ENCODE data around the gene PALMD. TPM values are rescaled to one million over a fixed set of nuclear protein-coding genes. Genes with fewer than 3 reads are reported as not detected.

Gene PALMD
- polyA plus RNA-seq, 1 of the 3 experiments (the other 2 are of a cell fraction), result 1.8 TPM

DNA sequence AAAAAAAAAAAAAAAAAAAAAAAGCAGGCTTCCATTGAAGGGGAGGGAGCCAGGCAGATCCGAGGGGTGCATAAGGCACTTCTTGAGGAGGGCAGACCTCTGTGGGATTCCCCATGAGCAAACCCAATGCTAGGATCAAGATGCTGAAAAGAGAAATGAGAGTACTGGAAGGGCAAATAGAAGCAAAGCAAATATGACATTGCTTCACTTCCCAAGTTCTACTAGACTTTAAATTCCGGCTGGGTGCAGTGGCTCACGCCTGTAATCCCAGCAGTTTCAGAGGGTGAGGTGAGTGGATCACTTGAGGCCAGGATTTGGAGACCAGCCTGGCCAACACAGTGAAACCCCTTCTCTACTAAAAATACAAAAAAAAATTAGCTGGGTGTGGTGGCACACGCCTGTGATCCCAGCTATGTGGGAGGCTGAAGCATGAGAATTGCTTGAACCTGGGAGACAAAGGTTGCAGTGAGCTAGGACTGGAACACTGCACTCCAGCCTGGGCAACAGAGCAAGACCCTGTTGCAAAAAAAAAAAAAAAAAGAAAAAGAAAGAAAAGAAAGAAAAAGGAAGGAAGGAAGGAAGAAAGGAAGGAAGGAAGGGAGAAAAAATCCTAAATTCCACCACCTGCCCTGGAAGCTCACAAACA is 23.1 kb upstream of the PALMD start:
- no peak for DNase-seq
- ChIA-PET POLR2A (no interaction called here), CTCF (no interaction called here)
- WGBS (ENCODE audit: low lambda C conversion rate), result 92% methylated on average over 4 of the region's 4 CpGs
- Histone ChIP-seq H3K4me1 (ENCODE audit: control insufficient read depth in 1 of 2, insufficient read depth in 2 of 2, low read depth in 1 of 2, low read length in 1 of 2) (no peaks in the 10 kb centered on the region), H3K4me2 (no peak overlapping the region), H3K9ac (no peak overlapping the region), H3K79me2 (ENCODE audit: insufficient read depth) (no peaks in the 10 kb centered on the region), H4K20me1 (ENCODE audit: insufficient read depth) (no peaks in the 10 kb centered on the region), H3K27me3 (ENCODE audit: insufficient read depth) (no peaks in the 10 kb centered on the region), H3F3A (replicated peaks; ENCODE audit: insufficient read depth) (no peaks in the 10 kb centered on the region), H3K9me3 (no peaks in the 10 kb centered on the region), H3K36me3 (replicated peaks in 1 of 2; ENCODE audit: control insufficient read depth in 1 of 2, insufficient read depth in 2 of 2, low read length in 1 of 2) (no peaks in the 10 kb centered on the region), H3K27ac (ENCODE audit: low read depth in 2 of 2, low read length in 1 of 2) (no peak overlapping the region), H2AFZ (ENCODE audit: low read depth) (no peak overlapping the region), H3K9me2 (no peaks in the 10 kb centered on the region), H3K4me3 (ENCODE audit: low read depth in 2 of 2, low read length in 1 of 2) (no peak overlapping the region)
- TF ChIP-seq CHD2 (IDR thresholded peaks at IDR 0.05; ENCODE audit: low read length, partially characterized antibody) (no peak), NRF1 (IDR thresholded peaks at IDR 0.05; ENCODE audit: low read depth, low read length) (no peak), RAD21 (IDR thresholded peaks at IDR 0.05; ENCODE audit: low read length) (no peak), FOXJ3 (CRISPR knock-in tag; IDR thresholded peaks at IDR 0.05) (no peak), POLR2AphosphoS5 (IDR thresholded peaks at IDR 0.05; ENCODE audit: low read depth, low read length) (no peak), TAF1 (IDR thresholded peaks at IDR 0.05; ENCODE audit: borderline replicate concordance, low read depth, low read length) (no peak), TEAD4 (IDR thresholded peaks at IDR 0.05; ENCODE audit: borderline replicate concordance, insufficient read depth) (no peak), RFX5 (IDR thresholded peaks at IDR 0.05; ENCODE audit: low read length) (no peak), SMC3 (IDR thresholded peaks at IDR 0.05; ENCODE audit: low read depth, low read length) (no peak), GABPA (IDR thresholded peaks at IDR 0.05; ENCODE audit: low read depth) (no peak), NFIC (IDR thresholded peaks at IDR 0.05; ENCODE audit: borderline replicate concordance) (no peak), ELF1 (IDR thresholded peaks at IDR 0.05) (no peak), MXI1 (IDR thresholded peaks at IDR 0.05; ENCODE audit: low read depth, low read length) (no peak)
- TF ChIP-seq, protein P1, sequence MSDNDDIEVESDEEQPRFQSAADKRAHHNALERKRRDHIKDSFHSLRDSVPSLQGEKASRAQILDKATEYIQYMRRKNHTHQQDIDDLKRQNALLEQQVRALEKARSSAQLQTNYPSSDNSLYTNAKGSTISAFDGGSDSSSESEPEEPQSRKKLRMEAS (IDR thresholded peaks at IDR 0.05; ENCODE audit: low read depth), result no peak
- TF ChIP-seq, protein P2, sequence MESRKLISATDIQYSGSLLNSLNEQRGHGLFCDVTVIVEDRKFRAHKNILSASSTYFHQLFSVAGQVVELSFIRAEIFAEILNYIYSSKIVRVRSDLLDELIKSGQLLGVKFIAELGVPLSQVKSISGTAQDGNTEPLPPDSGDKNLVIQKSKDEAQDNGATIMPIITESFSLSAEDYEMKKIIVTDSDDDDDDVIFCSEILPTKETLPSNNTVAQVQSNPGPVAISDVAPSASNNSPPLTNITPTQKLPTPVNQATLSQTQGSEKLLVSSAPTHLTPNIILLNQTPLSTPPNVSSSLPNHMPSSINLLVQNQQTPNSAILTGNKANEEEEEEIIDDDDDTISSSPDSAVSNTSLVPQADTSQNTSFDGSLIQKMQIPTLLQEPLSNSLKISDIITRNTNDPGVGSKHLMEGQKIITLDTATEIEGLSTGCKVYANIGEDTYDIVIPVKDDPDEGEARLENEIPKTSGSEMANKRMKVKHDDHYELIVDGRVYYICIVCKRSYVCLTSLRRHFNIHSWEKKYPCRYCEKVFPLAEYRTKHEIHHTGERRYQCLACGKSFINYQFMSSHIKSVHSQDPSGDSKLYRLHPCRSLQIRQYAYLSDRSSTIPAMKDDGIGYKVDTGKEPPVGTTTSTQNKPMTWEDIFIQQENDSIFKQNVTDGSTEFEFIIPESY (IDR thresholded peaks at IDR 0.05; ENCODE audit: borderline replicate concordance, low read depth), result no peak
- TF ChIP-seq, protein P3, sequence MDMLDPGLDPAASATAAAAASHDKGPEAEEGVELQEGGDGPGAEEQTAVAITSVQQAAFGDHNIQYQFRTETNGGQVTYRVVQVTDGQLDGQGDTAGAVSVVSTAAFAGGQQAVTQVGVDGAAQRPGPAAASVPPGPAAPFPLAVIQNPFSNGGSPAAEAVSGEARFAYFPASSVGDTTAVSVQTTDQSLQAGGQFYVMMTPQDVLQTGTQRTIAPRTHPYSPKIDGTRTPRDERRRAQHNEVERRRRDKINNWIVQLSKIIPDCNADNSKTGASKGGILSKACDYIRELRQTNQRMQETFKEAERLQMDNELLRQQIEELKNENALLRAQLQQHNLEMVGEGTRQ (IDR thresholded peaks at IDR 0.05; ENCODE audit: borderline replicate concordance, low read depth, low read length), result no peak
- TF ChIP-seq, protein P4, sequence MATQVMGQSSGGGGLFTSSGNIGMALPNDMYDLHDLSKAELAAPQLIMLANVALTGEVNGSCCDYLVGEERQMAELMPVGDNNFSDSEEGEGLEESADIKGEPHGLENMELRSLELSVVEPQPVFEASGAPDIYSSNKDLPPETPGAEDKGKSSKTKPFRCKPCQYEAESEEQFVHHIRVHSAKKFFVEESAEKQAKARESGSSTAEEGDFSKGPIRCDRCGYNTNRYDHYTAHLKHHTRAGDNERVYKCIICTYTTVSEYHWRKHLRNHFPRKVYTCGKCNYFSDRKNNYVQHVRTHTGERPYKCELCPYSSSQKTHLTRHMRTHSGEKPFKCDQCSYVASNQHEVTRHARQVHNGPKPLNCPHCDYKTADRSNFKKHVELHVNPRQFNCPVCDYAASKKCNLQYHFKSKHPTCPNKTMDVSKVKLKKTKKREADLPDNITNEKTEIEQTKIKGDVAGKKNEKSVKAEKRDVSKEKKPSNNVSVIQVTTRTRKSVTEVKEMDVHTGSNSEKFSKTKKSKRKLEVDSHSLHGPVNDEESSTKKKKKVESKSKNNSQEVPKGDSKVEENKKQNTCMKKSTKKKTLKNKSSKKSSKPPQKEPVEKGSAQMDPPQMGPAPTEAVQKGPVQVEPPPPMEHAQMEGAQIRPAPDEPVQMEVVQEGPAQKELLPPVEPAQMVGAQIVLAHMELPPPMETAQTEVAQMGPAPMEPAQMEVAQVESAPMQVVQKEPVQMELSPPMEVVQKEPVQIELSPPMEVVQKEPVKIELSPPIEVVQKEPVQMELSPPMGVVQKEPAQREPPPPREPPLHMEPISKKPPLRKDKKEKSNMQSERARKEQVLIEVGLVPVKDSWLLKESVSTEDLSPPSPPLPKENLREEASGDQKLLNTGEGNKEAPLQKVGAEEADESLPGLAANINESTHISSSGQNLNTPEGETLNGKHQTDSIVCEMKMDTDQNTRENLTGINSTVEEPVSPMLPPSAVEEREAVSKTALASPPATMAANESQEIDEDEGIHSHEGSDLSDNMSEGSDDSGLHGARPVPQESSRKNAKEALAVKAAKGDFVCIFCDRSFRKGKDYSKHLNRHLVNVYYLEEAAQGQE (IDR thresholded peaks at IDR 0.05; ENCODE audit: low read depth, low read length), result no peak
